GM21825 (cell line): Measurements from ENCODE around the gene INTS7.
A peak's percentile ranks its signal among the peaks of the same experiment; 100 is the strongest.
"Not testable (repeated sequence)": the region's sequence is repeated elsewhere in the genome, so short reads cannot be mapped to it uniquely, and the experiment has no call there.

Experiments used
- ATAC-seq: cut with Tn5 transposase; IDR thresholded peaks from one replicate; pipeline ENCODE4 v1.9.1; 2021; ENCODE audit warnings: mild to moderate bottlenecking, moderate library complexity; ENCODE audit not compliant: unreplicated experiment

INTS7 gene

GRCh38 chr1:212039622-212040021 is 4.3 kb upstream of the INTS7 start:
- ATAC-seq, result no peak

GRCh38 chr1:212037900-212038299 is 2.5 kb upstream of the INTS7 start:
- ATAC-seq, result no peak

GRCh38 chr1:212035835-212036605 is 663 bp upstream of the INTS7 start:
- ATAC-seq, result peak; percentile 7

GRCh38 chr1:212034516-212035122 is 738 bp downstream of the INTS7 start:
- ATAC-seq, result peak; percentile 4

- ATAC-seq, result no peak
Measured at GRCh38 chr1:212030936-212031528, 4.3 kb downstream of the INTS7 start.

GRCh38 chr1:212027727-212028126 is 7.6 kb downstream of the INTS7 start:
- ATAC-seq, result not testable (repeated sequence)

- ATAC-seq, result no peak
Measured at GRCh38 chr1:212024469-212025149, 10.7 kb downstream of the INTS7 start.

- not testable (repeated sequence) for ATAC-seq
Measured at GRCh38 chr1:212022908-212023307, 12.4 kb downstream of the INTS7 start.

GRCh38 chr1:212021563-212021962 is 13.8 kb downstream of the INTS7 start:
- ATAC-seq, result no peak

- no peak for ATAC-seq
Measured at GRCh38 chr1:212020975-212021374, 14.4 kb downstream of the INTS7 start.

- no peak for ATAC-seq
Measured at GRCh38 chr1:212013672-212014071, 21.7 kb downstream of the INTS7 start.

- ATAC-seq, result peak; percentile 87
Measured at GRCh38 chr1:212012034-212012740, 23.2 kb downstream of the INTS7 start.

GRCh38 chr1:212010004-212010403 is 25.4 kb downstream of the INTS7 start:
- ATAC-seq, result no peak

- ATAC-seq, result no peak
Measured at GRCh38 chr1:212009561-212009960, 25.8 kb downstream of the INTS7 start.

GRCh38 chr1:212007886-212008285 is 27.5 kb downstream of the INTS7 start:
- ATAC-seq, result no peak

GRCh38 chr1:212007178-212007577 is 28.2 kb downstream of the INTS7 start:
- no peak for ATAC-seq

- ATAC-seq, result no peak
Measured at GRCh38 chr1:212004895-212005608, 30.3 kb downstream of the INTS7 start.

GRCh38 chr1:212002536-212002935 is 32.8 kb downstream of the INTS7 start:
- no peak for ATAC-seq

- ATAC-seq, result not testable (repeated sequence)
Measured at GRCh38 chr1:211997426-211997825, 37.9 kb downstream of the INTS7 start.

GRCh38 chr1:211991695-211992094 is 43.7 kb downstream of the INTS7 start:
- no peak for ATAC-seq
